Measurements from ENCODE around the gene GDI2.
"Not testable (repeated sequence)": the region's sequence is repeated elsewhere in the genome, so short reads cannot be mapped to it uniquely, and the experiment has no call there.

GDI2 gene

GRCh38 chr10:5783300-5783699 lies 29.9 kb downstream of the GDI2 start:
- peaks cover 27% of the 10 kb centered on the region for H3K36me3 ChIP-seq (ENCODE audit: insufficient read depth, low read length)
- H3K4me1 ChIP-seq (ENCODE audit: insufficient read depth, low read length): no peaks in the 10 kb centered on the region
- H3K9me3 ChIP-seq (ENCODE audit: control insufficient read depth, insufficient read depth, low read length): no peaks in the 10 kb centered on the region
- no peak overlapping the region for H3K9ac ChIP-seq (ENCODE audit: low read depth, low read length)

GRCh38 chr10:5782174-5782573 lies 31.1 kb downstream of the GDI2 start:
- no peak overlapping the region for H3K9ac ChIP-seq (ENCODE audit: low read depth, low read length)
- H3K9me3 ChIP-seq (ENCODE audit: control insufficient read depth, insufficient read depth, low read length): no peaks in the 10 kb centered on the region
- H3K4me1 ChIP-seq (ENCODE audit: insufficient read depth, low read length): no peaks in the 10 kb centered on the region
- peaks cover 23% of the 10 kb centered on the region for H3K36me3 ChIP-seq (ENCODE audit: insufficient read depth, low read length)

- H3K9ac ChIP-seq (ENCODE audit: low read depth, low read length): no peak overlapping the region
- no peaks in the 10 kb centered on the region for H3K9me3 ChIP-seq (ENCODE audit: control insufficient read depth, insufficient read depth, low read length)
- peaks cover 15% of the 10 kb centered on the region for H3K36me3 ChIP-seq (ENCODE audit: insufficient read depth, low read length)
These were observed 33.5 kb downstream of the GDI2 start for GRCh38 chr10:5779730-5780129.

GRCh38 chr10:5777758-5778157 lies 35.5 kb downstream of the GDI2 start:
- H3K9me3 ChIP-seq (ENCODE audit: control insufficient read depth, insufficient read depth, low read length); H3K4me1 ChIP-seq (ENCODE audit: insufficient read depth, low read length); H3K36me3 ChIP-seq (ENCODE audit: insufficient read depth, low read length); H3K9ac ChIP-seq (ENCODE audit: low read depth, low read length): not testable (repeated sequence)

More at GRCh38 chr10:5779730-5780129, 33.5 kb downstream of the GDI2 start:
- H3K4me1 ChIP-seq (ENCODE audit: insufficient read depth, low read length): 0 out of 2 replicates have a peak, but pooled peaks cover 3% of the 10 kb centered on the region

GRCh38 chr10:5776881-5777197 lies 36.4 kb downstream of the GDI2 start:
- H3K9ac ChIP-seq (ENCODE audit: low read depth, low read length): no peak overlapping the region
- 0 out of 2 replicates have a peak, but pooled peaks cover 3% of the 10 kb centered on the region for H3K4me1 ChIP-seq (ENCODE audit: insufficient read depth, low read length)
- 0 out of 2 replicates have a peak, but pooled peaks cover 6% of the 10 kb centered on the region for H3K36me3 ChIP-seq (ENCODE audit: insufficient read depth, low read length)
- no peaks in the 10 kb centered on the region for H3K9me3 ChIP-seq (ENCODE audit: control insufficient read depth, insufficient read depth, low read length)

- no peaks in the 10 kb centered on the region for H3K9me3 ChIP-seq (ENCODE audit: control insufficient read depth, insufficient read depth, low read length)
- no peak overlapping the region for H3K9ac ChIP-seq (ENCODE audit: low read depth, low read length)
- 0 out of 2 replicates have a peak, but pooled peaks cover 6% of the 10 kb centered on the region for H3K36me3 ChIP-seq (ENCODE audit: insufficient read depth, low read length)
- H3K4me1 ChIP-seq (ENCODE audit: insufficient read depth, low read length): 0 out of 2 replicates have a peak, but pooled peaks cover 3% of the 10 kb centered on the region
These were observed 36.9 kb downstream of the GDI2 start for GRCh38 chr10:5776136-5776880.

GRCh38 chr10:5775685-5776084 lies 37.5 kb downstream of the GDI2 start:
- H3K9me3 ChIP-seq (ENCODE audit: control insufficient read depth, insufficient read depth, low read length): no peaks in the 10 kb centered on the region
- 0 out of 2 replicates have a peak, but pooled peaks cover 3% of the 10 kb centered on the region for H3K4me1 ChIP-seq (ENCODE audit: insufficient read depth, low read length)
- H3K36me3 ChIP-seq (ENCODE audit: insufficient read depth, low read length): 0 out of 2 replicates have a peak, but pooled peaks cover 6% of the 10 kb centered on the region
- no peak overlapping the region for H3K9ac ChIP-seq (ENCODE audit: low read depth, low read length)

GRCh38 chr10:5774987-5775620 lies 38.1 kb downstream of the GDI2 start:
- H3K36me3 ChIP-seq (ENCODE audit: insufficient read depth, low read length): 0 out of 2 replicates have a peak, but pooled peaks cover 6% of the 10 kb centered on the region

GRCh38 chr10:5766189-5766588 lies 47.0 kb downstream of the GDI2 start:
- Histone ChIP-seq H3K4me1 (ENCODE audit: insufficient read depth, low read length) (no peaks in the 10 kb centered on the region), H3K9ac (ENCODE audit: low read depth, low read length) (no peak overlapping the region), H3K36me3 (ENCODE audit: insufficient read depth, low read length) (peaks cover 41% of the 10 kb centered on the region), H3K9me3 (ENCODE audit: control insufficient read depth, insufficient read depth, low read length) (no peaks in the 10 kb centered on the region)

More at GRCh38 chr10:5774987-5775620, 38.1 kb downstream of the GDI2 start:
- Histone ChIP-seq H3K4me1 (ENCODE audit: insufficient read depth, low read length) (0 out of 2 replicates have a peak, but pooled peaks cover 3% of the 10 kb centered on the region), H3K9me3 (ENCODE audit: control insufficient read depth, insufficient read depth, low read length) (no peaks in the 10 kb centered on the region), H3K9ac (ENCODE audit: low read depth, low read length) (no peak overlapping the region)

- Histone ChIP-seq H3K36me3 (ENCODE audit: insufficient read depth, low read length) (peaks cover 44% of the 10 kb centered on the region), H3K9ac (ENCODE audit: low read depth, low read length) (no peak overlapping the region), H3K9me3 (ENCODE audit: control insufficient read depth, insufficient read depth, low read length) (no peaks in the 10 kb centered on the region), H3K4me1 (ENCODE audit: insufficient read depth, low read length) (no peaks in the 10 kb centered on the region)
These were observed 47.6 kb downstream of the GDI2 start for GRCh38 chr10:5765617-5766016.

GRCh38 chr10:5764422-5765297 lies 48.6 kb downstream of the GDI2 start:
- Histone ChIP-seq H3K4me1 (ENCODE audit: insufficient read depth, low read length) (no peaks in the 10 kb centered on the region), H3K36me3 (ENCODE audit: insufficient read depth, low read length) (peaks cover 48% of the 10 kb centered on the region), H3K9me3 (ENCODE audit: control insufficient read depth, insufficient read depth, low read length) (no peaks in the 10 kb centered on the region)

GRCh38 chr10:5762531-5762930 lies 50.7 kb downstream of the GDI2 start:
- Histone ChIP-seq H3K9ac (ENCODE audit: low read depth, low read length) (no peak overlapping the region), H3K36me3 (ENCODE audit: insufficient read depth, low read length) (peaks cover 56% of the 10 kb centered on the region), H3K4me1 (ENCODE audit: insufficient read depth, low read length) (no peaks in the 10 kb centered on the region), H3K9me3 (ENCODE audit: control insufficient read depth, insufficient read depth, low read length) (no peaks in the 10 kb centered on the region)

More at GRCh38 chr10:5764422-5765297, 48.6 kb downstream of the GDI2 start:
- no peak overlapping the region for H3K9ac ChIP-seq (ENCODE audit: low read depth, low read length)

- Histone ChIP-seq H3K9me3 (ENCODE audit: control insufficient read depth, insufficient read depth, low read length) (no peaks in the 10 kb centered on the region), H3K4me1 (ENCODE audit: insufficient read depth, low read length) (no peaks in the 10 kb centered on the region), H3K9ac (ENCODE audit: low read depth, low read length) (no peak overlapping the region), H3K36me3 (ENCODE audit: insufficient read depth, low read length) (peaks cover 57% of the 10 kb centered on the region)
These were observed 52.0 kb downstream of the GDI2 start for GRCh38 chr10:5761220-5761619.

GRCh38 chr10:5760515-5760914 lies 52.7 kb downstream of the GDI2 start:
- Histone ChIP-seq H3K4me1 (ENCODE audit: insufficient read depth, low read length) (no peaks in the 10 kb centered on the region), H3K9me3 (ENCODE audit: control insufficient read depth, insufficient read depth, low read length) (no peaks in the 10 kb centered on the region), H3K9ac (ENCODE audit: low read depth, low read length) (no peak overlapping the region), H3K36me3 (ENCODE audit: insufficient read depth, low read length) (peaks cover 50% of the 10 kb centered on the region)
